ENCODE measurements around the gene DDC.

The DDC gene, protein sequence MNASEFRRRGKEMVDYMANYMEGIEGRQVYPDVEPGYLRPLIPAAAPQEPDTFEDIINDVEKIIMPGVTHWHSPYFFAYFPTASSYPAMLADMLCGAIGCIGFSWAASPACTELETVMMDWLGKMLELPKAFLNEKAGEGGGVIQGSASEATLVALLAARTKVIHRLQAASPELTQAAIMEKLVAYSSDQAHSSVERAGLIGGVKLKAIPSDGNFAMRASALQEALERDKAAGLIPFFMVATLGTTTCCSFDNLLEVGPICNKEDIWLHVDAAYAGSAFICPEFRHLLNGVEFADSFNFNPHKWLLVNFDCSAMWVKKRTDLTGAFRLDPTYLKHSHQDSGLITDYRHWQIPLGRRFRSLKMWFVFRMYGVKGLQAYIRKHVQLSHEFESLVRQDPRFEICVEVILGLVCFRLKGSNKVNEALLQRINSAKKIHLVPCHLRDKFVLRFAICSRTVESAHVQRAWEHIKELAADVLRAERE

GRCh38 chr7:50564640-50565558 lies at the start of gene DDC:
Gene DDC, minus strand, starts transcription at chr7:50565405. Its CDS starts 21,320 bp downstream, at chr7:50544085.
- TF ChIP-seq POLR2A (IDR thresholded peaks at IDR 0.05; ENCODE audit: low read length): no peak
- no peak for TF ChIP-seq GATA1 (IDR thresholded peaks at IDR 0.05; ENCODE audit: low read depth, low read length)
- DNase-seq: no peak

- no peak for DNase-seq
- TF ChIP-seq GATA1 (IDR thresholded peaks at IDR 0.05; ENCODE audit: low read depth, low read length) (no peak), POLR2A (IDR thresholded peaks at IDR 0.05; ENCODE audit: low read length) (no peak)
Measured at GRCh38 chr7:50613473-50613872, 48.3 kb upstream of the DDC start.

- no peak for DNase-seq
- TF ChIP-seq POLR2A (IDR thresholded peaks at IDR 0.05; ENCODE audit: low read length) (no peak), GATA1 (IDR thresholded peaks at IDR 0.05; ENCODE audit: low read depth, low read length) (no peak)
Measured at GRCh38 chr7:50612704-50613103, 47.5 kb upstream of the DDC start.

DNA sequence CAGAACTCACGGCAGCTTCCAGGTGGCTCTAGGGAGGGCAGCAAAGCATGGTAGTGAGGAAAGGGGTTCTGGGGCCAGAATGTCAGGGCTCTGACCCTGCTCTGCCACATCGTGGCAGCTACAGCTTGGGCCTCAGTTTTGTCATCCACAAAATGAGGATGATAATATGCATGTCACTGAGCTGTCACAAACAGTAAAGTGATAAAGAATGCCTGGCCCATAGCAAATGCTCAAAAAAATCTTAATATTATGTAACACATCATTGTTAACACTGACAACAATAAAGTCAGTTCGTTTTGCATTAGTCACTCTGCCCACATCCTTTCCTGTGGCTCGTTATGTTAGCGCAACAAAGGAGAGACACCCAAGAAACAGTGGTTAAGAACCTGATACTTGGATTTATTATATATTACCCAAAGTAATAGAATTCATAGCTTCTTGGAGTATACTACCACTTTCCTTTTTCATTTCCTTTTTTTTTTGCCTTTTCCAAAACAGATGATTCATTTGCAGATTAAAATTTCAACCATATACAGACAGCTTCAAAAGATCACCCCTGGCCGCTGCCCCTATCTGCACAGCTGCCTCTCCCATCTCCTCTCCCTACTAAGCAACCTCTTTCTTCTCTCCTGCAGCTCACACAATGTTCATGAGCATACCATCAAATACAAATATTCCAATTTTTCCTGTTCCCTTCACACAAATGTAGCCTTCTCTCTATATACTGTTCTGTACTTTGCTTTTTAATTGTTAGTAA lies 45.5 kb upstream of the DDC start:
- DNase-seq: no peak
- TF ChIP-seq POLR2A (IDR thresholded peaks at IDR 0.05; ENCODE audit: low read length) (no peak), GATA1 (IDR thresholded peaks at IDR 0.05; ENCODE audit: low read depth, low read length) (no peak)

DNA sequence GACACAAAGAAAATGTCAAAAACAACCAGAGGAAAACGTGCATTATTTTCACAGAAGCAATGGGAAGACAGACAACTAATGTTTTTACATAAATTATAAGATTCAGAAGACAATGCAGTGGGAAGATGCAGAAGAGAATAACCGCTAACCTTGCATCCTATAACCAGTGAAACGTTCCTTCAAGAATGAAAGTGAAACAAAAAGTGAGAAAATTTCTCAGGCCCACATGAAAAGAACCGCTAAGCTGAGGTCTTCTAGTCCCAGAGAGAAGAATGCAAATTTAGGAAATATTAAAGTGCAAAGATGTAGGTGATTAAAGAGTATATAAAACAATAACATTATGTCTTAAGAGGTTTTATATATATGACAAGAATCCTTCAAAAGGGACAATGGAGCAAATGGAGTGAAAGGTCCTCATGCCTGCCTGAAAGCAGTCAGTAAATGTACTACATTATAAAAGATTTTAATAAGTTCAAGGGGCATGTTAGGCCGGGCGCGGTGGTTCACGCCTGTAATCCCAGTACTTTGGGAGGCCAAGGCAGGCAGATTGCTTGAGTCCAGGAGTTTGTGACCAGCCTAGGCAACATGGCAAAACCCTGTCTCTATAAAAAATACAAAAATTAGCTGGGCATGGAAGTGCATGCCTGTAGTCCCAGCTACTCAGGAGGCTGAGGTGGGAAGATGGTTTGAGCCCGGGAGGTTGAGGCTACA lies 43.1 kb upstream of the DDC start:
- no peak for TF ChIP-seq POLR2A (IDR thresholded peaks at IDR 0.05; ENCODE audit: low read length)
- TF ChIP-seq GATA1 (IDR thresholded peaks at IDR 0.05; ENCODE audit: low read depth, low read length): no peak

GRCh38 chr7:50607524-50608125 lies 42.4 kb upstream of the DDC start:
- DNase-seq: no peak
- TF ChIP-seq GATA1 (IDR thresholded peaks at IDR 0.05; ENCODE audit: low read depth, low read length) (no peak), POLR2A (IDR thresholded peaks at IDR 0.05; ENCODE audit: low read length) (no peak)

More for the DNA sequence above, 43.1 kb upstream of the DDC start:
- no peak for DNase-seq

DNA sequence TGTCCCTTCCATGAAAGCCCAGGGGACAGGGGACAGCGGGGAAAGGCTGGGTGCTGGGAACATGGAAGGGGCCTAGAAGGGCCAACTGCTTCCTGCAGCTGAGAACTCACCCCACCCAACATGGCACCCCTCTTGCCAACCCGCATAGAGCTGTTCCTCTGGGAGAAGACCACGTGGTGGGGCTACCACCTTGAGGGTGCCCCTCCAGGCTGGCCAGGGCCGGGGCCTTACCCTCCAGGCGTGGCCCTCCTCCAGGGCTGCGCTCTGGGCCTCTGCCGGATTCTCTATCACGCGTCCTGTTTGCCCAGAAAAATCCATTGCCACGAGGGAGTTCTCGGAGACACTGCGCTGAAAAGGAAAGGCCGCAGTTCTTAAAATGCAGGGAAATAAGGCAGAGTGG lies 39.9 kb upstream of the DDC start:
- DNase-seq: no peak
- TF ChIP-seq POLR2A (IDR thresholded peaks at IDR 0.05; ENCODE audit: low read length) (no peak), GATA1 (IDR thresholded peaks at IDR 0.05; ENCODE audit: low read depth, low read length) (no peak)

DNA sequence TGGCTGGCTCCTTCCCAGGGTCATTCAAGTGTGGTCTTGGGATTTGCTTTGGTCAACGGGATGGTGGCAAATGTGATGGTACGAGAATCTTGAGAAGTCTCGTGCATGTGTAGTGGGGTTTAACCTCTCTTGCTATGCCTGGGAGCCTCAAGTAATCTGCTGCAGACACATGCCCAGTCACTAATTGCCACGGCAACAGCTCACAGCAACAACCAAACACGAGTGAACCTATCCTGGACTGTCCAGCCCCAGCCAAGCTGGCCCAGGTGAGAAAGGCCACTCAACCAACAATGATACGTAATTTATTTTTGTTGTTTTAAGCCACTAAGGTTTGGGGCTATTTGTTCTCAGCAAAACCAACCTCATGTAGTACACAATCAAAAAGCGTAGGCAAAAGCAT lies 38.1 kb upstream of the DDC start:
- DNase-seq: peak in 1 of 2 experiments; percentile 14
- TF ChIP-seq GATA1 (IDR thresholded peaks at IDR 0.05; ENCODE audit: low read depth, low read length) (no peak), POLR2A (IDR thresholded peaks at IDR 0.05; ENCODE audit: low read length) (no peak)

DNA sequence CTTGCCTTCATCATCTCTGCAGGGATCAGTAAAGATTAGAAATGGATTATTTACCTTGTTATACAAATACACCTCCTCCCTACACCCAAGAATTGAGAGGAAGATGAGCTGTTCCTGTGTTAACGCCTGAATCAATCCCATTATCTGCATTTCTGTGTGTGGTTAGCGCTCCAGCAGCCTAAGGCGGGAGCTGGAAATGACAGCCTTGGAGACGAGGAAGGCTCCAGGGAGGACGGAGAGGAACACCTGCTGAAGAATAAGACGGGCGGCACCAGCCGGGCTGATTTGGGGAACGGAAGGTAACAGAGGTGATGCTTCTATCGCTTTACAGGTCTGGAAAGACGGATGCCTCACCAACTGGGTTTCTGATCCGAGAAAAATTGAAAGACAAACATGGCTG lies 34.2 kb upstream of the DDC start:
- no peak for DNase-seq
- TF ChIP-seq GATA1 (IDR thresholded peaks at IDR 0.05; ENCODE audit: low read depth, low read length) (no peak), POLR2A (IDR thresholded peaks at IDR 0.05; ENCODE audit: low read length) (no peak)

- TF ChIP-seq POLR2A (IDR thresholded peaks at IDR 0.05; ENCODE audit: low read length): no peak
- DNase-seq: no peak
Measured at GRCh38 chr7:50598460-50599343, 33.5 kb upstream of the DDC start.

- no peak for TF ChIP-seq GATA1 (IDR thresholded peaks at IDR 0.05; ENCODE audit: low read depth, low read length)
- no peak for TF ChIP-seq POLR2A (IDR thresholded peaks at IDR 0.05; ENCODE audit: low read length)
- no peak for DNase-seq
Measured at GRCh38 chr7:50596484-50596883, 31.3 kb upstream of the DDC start.
